Fibroblast of mammary gland (primary cell): ENCODE results near the gene RPL35A.
"Not testable (repeated sequence)": the region's sequence is repeated elsewhere in the genome, so short reads cannot be mapped to it uniquely, and the experiment has no call there.

ENCODE experiments used
- DNase-seq: peaks from one replicate; pipeline ENCODE4 v3.0.0-alpha.2; 2010; ENCODE audit warnings: low read depth
- H3K4me3 ChIP-seq: 2 replicates; pipeline ENCODE4 v1.5.1; 2011; ENCODE audit warnings: low read depth, mild to moderate bottlenecking, low read length, moderate library complexity; ENCODE audit not compliant: control insufficient read depth
- CTCF ChIP-seq: conservative IDR thresholded peaks from 2 replicates; pipeline ENCODE4 v1.5.1; 2011; ENCODE audit warnings: low read depth, low read length, inconsistent platforms; ENCODE audit not compliant: control insufficient read depth, insufficient read depth

Gene RPL35A

GRCh38 chr3:197912741-197913476, 37.1 kb upstream of the RPL35A start:
- no peak for TF ChIP-seq CTCF
- H3K4me3 ChIP-seq: no peak overlapping the region
- DNase-seq: peak; percentile 15

DNA sequence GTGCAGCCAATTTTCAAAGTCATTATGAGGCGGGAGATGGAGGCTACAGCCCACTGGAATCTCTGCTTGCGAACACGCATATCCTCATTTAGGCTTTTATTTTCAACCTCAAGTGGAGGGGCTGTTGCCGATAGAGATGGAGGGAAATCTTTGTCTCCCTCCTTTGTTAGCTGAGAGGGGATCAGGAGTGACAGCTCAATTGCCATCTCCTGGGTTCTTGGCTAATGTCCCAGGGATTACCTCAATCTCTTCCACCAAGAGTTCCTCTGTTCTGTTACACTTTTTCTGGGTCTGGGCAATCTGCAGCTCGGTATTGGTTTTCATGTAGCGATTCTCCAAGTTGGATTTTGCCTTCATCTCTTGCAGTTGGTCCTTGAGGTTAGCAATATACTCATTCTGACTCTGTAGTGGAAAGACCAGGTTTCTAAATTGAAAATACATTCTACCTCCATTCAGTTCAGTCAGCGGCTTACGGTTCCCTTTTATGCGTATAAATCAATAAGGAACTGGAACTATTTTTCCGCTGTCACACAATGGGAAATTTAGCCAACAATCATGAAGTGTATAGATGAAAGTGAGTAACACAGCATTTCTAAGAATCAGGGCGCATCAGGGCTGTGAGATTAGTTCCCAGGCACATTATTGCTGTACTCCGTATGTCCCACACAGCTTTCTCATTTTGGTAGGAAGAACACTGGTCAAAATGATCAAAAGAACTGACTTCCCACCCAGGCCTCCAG, 36.2 kb upstream of the RPL35A start:
- no peak for TF ChIP-seq CTCF
- no peak overlapping the region for H3K4me3 ChIP-seq
- DNase-seq: no peak

- not testable (repeated sequence) for H3K4me3 ChIP-seq, DNase-seq
Measured at GRCh38 chr3:197921429-197922275, 28.3 kb upstream of the RPL35A start.

- peak; percentile 21 for TF ChIP-seq CTCF
- DNase-seq: no peak
- H3K4me3 ChIP-seq: no peak overlapping the region
Measured at GRCh38 chr3:197926418-197926817, 23.6 kb upstream of the RPL35A start.

DNA sequence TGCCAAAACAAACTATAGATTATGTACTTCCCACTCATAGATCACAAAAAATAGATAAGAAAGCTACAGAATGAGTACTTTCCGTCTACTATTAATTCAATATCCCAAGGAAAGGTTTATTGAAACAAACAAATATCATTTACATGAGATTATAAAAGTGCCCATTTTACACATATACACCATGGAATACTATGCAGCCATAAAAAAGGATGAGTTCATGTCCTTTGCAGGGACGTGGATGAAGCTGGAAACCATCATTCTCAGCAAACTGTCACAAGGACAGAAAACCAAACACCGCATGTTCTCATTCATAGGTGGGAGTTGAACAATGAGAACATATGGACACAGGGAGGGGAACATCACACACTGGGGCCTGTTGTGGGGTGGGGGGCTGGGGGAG, 22.4 kb upstream of the RPL35A start:
- DNase-seq: not testable (repeated sequence)

GRCh38 chr3:197936819-197937384, 13.1 kb upstream of the RPL35A start:
- no peak overlapping the region for H3K4me3 ChIP-seq
- no peak for TF ChIP-seq CTCF
- DNase-seq: no peak

More for the DNA sequence above, 22.4 kb upstream of the RPL35A start:
- H3K4me3 ChIP-seq: not testable (repeated sequence)

DNA sequence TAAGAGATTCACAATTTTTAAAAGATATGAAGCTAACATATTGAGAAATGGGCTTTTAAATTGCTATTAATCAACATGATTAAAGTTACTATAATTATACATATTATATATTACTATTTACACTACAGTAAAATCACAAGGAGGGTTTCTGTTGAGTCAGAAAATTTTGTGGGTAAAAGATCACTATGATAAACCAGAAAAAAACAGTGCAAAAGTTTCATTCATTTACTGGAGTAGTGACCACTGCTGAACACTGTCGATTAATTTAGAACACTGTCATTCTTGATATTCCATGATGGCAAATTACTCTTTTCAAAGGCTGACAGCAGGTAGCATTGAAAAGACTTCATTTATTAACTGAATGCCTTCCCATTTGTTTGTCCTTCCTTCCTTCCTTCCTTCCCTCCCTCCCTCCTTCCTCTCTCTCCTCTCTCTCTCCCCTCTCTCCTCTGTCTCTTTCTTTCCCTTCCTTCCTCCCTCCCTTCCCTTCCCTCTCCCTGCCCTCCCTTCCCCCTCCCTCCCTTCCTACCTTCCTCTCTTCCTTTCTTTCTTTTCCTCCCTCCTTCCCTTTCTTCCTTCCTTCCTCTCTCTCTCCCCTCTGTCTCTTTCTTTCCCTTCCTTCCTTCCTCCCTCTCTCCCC, 9.1 kb upstream of the RPL35A start:
- H3K4me3 ChIP-seq: no peak overlapping the region
- no peak for DNase-seq
- no peak for TF ChIP-seq CTCF
